ENCODE results near the gene CDH22.

Gene CDH22

GRCh38 chr20:46214824-46215488, 93.3 kb downstream of the CDH22 start:
- DNase-seq (ENCODE audit: low spot score), result no peak

GRCh38 chr20:46213946-46214823, 94.1 kb downstream of the CDH22 start:
- DNase-seq (ENCODE audit: low spot score), result no peak

GRCh38 chr20:46212876-46213275, 95.4 kb downstream of the CDH22 start:
- no peak for DNase-seq (ENCODE audit: low spot score)

- no peak for DNase-seq (ENCODE audit: low spot score)
These were observed 96.0 kb downstream of the CDH22 start for GRCh38 chr20:46212252-46212651.

- no peak for DNase-seq (ENCODE audit: low spot score)
These were observed 97.0 kb downstream of the CDH22 start for GRCh38 chr20:46211331-46211722.

DNA sequence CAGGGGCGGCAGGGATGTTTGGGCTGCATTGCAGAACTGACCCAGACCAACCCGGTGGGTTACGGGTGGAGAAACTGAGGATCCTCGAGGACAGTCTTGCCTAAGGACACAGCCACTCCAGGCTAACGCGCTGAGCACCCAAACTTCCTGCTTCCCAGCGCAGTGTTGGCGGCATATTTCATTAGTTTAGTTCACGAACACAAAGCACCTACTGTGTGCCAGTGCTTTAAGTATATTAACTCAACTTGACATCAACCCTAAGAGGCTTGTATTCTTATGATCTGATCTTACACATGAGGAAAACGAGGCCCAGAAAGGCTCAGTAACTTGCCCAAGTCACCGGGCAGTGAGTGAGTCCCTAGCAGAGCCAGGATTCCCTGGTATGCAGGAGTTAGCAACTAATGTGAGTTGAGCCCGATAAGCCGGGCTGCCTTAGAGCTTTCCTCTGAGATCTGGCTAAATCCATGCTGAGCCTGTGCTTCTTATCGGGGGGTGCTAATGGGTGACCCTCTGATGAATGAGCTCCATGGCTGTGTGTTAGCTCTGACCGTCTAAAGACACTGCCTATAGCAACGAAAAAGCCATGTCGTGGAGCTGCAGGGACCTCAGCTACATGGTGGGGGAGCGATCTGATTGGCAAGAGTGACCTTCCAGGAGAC, 97.5 kb downstream of the CDH22 start:
- no peak for DNase-seq (ENCODE audit: low spot score)

DNA sequence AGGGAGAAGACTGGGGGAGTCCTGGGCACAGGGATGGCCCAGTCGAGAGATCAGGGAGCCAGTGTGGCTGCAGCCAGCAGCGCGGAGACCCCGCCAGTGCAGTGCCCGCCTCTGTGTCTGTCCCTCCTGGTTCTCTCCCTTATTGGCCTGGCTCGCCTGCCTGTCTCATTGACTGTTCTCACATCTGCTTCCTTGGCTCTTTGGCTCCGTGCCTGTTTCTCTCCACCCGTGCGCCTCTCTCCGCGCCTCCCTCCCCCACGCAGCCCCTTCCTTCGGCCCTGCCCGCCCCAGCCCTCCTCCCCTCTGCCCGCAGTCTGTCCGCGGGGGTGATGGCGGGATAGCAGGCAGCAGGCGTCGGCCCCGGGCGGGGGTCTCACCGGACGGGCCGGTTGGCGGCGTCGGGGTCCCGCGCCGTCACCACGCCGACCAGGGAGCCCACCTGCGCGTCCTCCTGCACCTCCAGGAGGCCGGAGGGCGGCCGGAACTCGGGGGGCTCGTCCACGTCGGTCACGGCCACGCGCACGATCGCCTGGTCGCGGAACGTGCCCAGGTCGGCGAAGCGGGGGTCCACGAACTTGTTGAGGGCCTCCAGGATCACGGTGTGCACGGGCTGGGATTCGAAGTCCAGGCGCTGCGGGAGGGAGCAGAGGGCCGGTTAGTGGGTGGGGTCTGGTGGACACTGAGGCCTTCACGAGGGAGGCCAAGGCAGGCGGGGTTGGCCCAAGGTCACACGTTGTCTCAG, 98.2 kb downstream of the CDH22 start:
- DNase-seq (ENCODE audit: low spot score), result no peak

GRCh38 chr20:46207793-46208192, 100.5 kb downstream of the CDH22 start:
- no peak for DNase-seq (ENCODE audit: low spot score)

GRCh38 chr20:46206992-46207549, 101.2 kb downstream of the CDH22 start:
- no peak for DNase-seq (ENCODE audit: low spot score)

DNA sequence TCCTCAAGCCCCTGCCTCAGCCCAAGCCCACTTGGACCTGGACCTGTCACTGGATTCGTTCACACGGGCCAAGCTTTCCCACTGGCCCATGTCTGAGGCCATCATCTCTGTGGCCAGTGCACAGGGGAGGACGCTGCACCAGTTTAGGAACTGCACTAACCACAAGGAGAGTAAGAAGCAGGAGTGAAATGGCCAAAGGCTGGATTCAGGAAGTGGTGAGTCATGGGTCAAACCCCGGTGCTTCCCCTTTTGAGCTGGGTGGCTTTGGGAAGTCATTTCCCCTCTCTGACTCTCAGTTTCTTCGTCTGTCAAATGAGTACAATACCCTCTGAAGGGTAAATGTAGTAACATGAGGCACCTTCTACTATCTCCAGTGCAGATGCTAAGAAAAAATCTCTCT, 102.3 kb downstream of the CDH22 start:
- no peak for DNase-seq (ENCODE audit: low spot score)

- no peak for DNase-seq (ENCODE audit: low spot score)
These were observed 102.9 kb downstream of the CDH22 start for GRCh38 chr20:46205349-46205748.

DNA sequence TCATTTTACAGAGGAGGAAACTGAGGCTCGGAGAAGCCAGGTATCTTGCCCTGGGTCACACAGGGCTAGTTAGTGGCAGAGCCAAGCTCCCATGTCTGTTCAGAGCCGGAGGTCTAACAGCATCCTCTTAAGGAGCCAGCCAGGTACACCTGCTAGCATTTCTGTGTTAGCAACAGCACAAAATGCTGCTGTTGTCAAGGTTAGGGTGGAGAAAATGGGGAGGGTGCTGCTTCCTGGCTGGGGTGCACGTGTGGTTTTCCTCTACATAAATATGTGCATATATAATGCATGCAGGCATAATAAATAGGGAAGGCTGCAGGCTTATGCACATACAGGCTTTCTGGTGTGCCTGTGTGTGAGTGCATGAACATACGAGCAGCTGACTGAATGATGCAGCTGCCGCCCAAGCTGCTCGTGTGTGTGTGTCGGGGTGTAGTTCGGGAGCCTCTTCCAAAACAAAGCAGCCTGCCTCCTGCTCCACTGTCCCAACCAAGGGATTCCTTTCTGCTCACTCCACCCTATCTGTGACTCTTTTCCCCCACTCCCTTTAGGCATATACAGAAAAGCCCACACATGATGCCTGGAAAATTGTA, 103.6 kb downstream of the CDH22 start:
- DNase-seq (ENCODE audit: low spot score), result no peak

DNA sequence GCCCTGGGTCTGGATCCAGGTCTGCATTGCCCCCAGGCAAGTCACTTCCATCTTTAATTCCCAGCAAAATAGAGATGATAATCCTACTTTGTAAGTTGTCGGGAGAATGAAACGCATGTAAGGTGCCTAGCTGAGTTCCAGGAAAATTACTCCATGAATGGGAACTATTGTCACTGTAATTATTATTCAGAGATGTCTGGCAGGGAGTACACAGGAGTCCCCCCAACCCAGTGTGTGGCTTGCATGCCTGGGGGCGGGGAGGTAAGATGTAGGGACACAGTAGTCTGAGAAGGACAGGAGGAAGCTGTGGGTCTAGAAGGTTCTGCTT, 104.8 kb downstream of the CDH22 start:
- no peak for DNase-seq (ENCODE audit: low spot score)

DNA sequence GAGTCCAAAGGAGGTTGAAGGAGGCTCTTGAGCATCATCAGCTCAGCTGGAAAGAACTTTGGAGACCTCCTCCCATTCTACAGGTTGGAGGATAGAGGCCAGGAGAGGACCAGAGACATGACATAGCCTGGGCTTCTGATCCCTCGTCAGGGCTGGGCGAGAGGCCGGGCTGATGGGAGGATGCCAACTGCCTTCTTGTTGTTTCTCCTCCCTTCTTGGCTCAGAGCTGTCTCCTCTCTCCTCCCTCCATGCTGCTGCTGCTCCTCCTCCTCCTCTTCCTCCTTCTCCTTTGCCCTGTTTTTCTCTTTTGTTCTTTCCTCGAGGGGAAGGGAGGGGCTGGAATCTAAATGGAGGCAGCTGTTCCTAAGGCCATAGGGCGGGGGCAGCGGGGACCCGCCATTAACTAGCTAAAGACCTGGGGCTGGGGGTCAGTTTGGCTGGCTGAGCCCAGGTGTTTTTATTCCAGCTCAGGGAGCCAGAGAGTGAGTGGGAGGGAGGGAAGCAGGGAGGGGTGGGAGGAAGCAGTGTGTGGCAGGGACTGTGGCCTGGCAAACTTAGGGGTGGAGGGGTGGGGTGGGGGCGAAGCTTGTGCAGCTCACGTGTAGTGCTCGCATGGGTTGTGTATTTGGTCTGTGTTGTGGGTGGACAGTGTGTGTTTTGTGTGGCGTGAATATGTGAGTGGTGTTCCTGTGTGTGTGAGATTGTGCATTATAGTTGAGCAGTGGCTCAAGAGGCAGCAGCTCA, 105.4 kb downstream of the CDH22 start:
- no peak for DNase-seq (ENCODE audit: low spot score)

DNA sequence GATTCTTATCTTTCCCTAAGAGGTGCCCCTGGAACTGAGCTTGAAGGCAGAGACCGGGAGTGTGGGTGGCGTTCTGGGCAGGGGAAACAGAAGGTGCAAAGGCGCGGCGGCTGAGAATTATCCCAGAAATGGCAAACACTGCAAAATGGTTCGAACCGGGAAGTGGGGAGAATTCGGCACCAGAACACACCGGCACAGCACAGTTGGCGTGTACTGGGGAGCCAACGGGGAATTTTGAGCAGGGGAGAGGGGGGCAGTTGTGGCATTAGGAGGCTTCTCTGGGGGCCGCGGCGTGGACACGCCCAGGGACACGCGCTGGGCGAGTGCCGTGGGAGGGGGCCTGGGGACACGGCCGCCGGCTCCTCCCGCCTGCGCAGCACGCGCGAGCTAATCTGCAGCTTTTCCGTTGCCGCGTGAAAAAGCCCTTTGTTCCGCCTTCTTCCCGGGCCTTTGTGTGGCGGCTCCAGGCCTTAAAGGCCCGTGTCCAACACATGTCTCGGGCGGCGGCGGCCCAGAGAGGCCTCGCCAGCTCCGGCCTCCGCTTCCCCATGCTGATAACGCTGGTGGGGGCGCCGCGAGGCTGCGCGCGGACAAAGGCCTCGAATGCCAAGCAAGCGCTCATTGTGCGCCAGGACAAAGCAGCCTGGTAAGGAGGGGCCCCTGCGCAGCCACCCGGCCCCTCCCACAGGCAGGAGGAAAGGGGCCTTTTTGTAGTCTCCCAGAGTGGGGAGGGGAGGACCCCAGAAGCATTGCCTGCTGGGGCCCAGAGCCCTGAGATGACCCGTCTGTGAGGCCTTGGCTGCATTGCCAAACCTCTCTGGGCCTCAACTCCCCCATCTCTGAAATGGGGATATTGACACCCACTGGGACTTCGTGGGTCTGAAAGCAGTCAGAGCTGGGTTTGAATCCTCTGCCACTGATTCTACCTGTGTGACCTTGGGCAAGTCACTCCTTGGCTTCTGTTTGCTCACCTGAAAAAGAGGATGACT, 107.4 kb downstream of the CDH22 start:
- DNase-seq (ENCODE audit: low spot score), result no peak

GRCh38 chr20:46199198-46199597, 109.1 kb downstream of the CDH22 start:
- peak; percentile 17 for DNase-seq (ENCODE audit: low spot score)

DNA sequence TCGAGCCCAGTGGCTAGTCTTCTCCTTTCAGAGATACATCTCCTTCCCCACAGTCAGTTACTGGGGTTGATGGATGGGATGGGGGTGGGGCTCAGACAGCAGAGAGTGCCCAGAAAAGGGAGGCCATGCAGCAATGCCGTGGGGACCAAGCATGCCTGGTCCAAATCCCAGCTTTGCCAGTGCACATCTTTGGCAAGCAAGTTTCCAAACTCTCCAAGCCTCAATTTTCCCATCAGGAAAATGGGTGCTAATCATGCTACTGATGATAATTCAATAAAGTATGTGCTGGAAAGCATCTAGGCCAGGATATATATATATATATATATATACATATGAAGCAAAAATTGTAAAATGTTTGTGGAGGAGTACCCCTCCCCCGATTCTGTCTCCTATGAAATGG, 111.3 kb downstream of the CDH22 start:
- no peak for DNase-seq (ENCODE audit: low spot score)

GRCh38 chr20:46195264-46196036, 112.8 kb downstream of the CDH22 start:
- no peak for DNase-seq (ENCODE audit: low spot score)

DNA sequence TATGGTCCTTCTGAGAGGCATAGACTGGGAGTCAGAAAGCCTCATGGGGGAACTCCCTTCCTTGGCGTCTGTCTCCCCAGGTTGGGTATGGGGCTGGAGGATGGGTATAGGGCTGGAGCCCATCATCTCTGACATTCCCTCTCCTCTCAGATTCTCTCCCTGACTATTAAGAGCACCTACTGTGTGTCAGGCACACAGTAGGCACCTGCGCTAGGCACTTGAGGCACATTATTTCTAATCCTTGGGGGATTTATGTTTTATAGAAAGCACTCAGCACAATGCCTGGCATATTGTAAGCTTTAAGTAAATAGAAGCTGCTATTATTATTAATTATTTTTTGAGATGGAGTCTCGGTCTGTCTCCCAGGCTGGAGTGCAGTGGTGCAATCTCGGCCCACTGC, 113.9 kb downstream of the CDH22 start:
- no peak for DNase-seq (ENCODE audit: low spot score)
